T-cell (primary cell): ENCODE measurements around the gene ZNF699. TPM values are rescaled to one million over a fixed set of nuclear protein-coding genes. Genes with fewer than 3 reads are reported as not detected.
"Not testable (repeated sequence)": the region's sequence is repeated elsewhere in the genome, so short reads cannot be mapped to it uniquely, and the experiment has no call there.

ENCODE experiments used
- ATAC-seq, 4 experiments: fragments of 200-7000 bp in 3 of 4; fragments of 150-1000 bp in 1 of 4; cut with Tn5 transposase; replicated peaks in 1 of 4; 1 replicate in 3 of 4; 2 replicates in 1 of 4; pipeline ENCODE4 v1.10.0; 2021; ENCODE audit warnings: moderate library complexity in 3 of 4, mild to moderate bottlenecking in 2 of 4, moderate number of reproducible peaks in 1 of 4
- CTCF ChIA-PET, 2 donors: fragments of 300-600 bp; sonication (Branson Sonifier 250); formaldehyde crosslinking; loops; one replicate each; lab custom pipeline; 2022; ENCODE audit warnings: antibody characterized with exemption in 2 of 2; lab: Charles Lee
- POLR2A ChIA-PET, 2 donors: fragments of 300-600 bp; sonication (Branson Sonifier 250); formaldehyde crosslinking; loops; one replicate each; lab custom pipeline; 2022; ENCODE audit warnings: antibody characterized with exemption in 2 of 2; lab: Charles Lee
- DNase-seq, 35 experiments: peaks; one replicate each; pipeline versions ENCODE4 v3.0.0 to v3.0.0-alpha.2; 2013 to 2023
- H3K27ac ChIP-seq: one replicate; pipeline ENCODE4 v1.5.1; 2013; ENCODE audit warnings: low read length
- H3K27me3 ChIP-seq, 2 experiments: replicated peaks in 1 of 2; 1 replicate in 1 of 2; 2 replicates in 1 of 2; pipeline versions ENCODE4 v1.6.1 to v1.7.0; 2013; ENCODE audit warnings: low read length in 1 of 2, mixed read lengths in 1 of 2; ENCODE audit not compliant: control insufficient read depth in 2 of 2, insufficient read depth in 2 of 2; ENCODE audit errors: extremely low read depth in 1 of 2
- H3K36me3 ChIP-seq, 2 donors: 1 replicate in 1 of 2; 2 replicates in 1 of 2; pipeline versions ENCODE4 v1.6.1 to v1.7.0; 2013; ENCODE audit warnings: low read length in 1 of 2; ENCODE audit not compliant: control insufficient read depth in 2 of 2, insufficient read depth in 1 of 2; ENCODE audit errors: extremely low read depth in 1 of 2
- H3K4me1 ChIP-seq, 2 experiments: 1 replicate in 1 of 2; 2 replicates in 1 of 2; pipeline versions ENCODE4 v1.6.1 to v1.7.0; 2013; ENCODE audit warnings: low read length in 2 of 2, mixed read lengths in 1 of 2; ENCODE audit not compliant: insufficient read depth in 2 of 2, control insufficient read depth in 1 of 2; ENCODE audit errors: extremely low read depth in 1 of 2
- H3K4me3 ChIP-seq, 2 donors: 1 replicate in 1 of 2; 2 replicates in 1 of 2; pipeline versions ENCODE4 v1.5.1 to v1.7.0; 2013; ENCODE audit warnings: mild to moderate bottlenecking in 2 of 2, low read length in 1 of 2, moderate library complexity in 1 of 2; ENCODE audit not compliant: control insufficient read depth in 1 of 2; ENCODE audit errors: extremely low read depth in 1 of 2
- H3K9me3 ChIP-seq: 2 replicates; pipeline ENCODE4 v1.7.0; 2013
- H3K27ac Mint-ChIP-seq, 2 donors: one replicate each; pipeline ENCODE4 v1.8.0; 2020 to 2021; ENCODE audit warnings: mild to moderate bottlenecking in 2 of 2, mixed read lengths in 2 of 2
- H3K27me3 Mint-ChIP-seq, 2 donors: one replicate each; pipeline ENCODE4 v1.8.0; 2021 to 2022; ENCODE audit warnings: mixed read lengths in 2 of 2
- H3K36me3 Mint-ChIP-seq: one replicate; pipeline ENCODE4 v1.8.0; 2021; ENCODE audit warnings: mixed read lengths
- H3K4me1 Mint-ChIP-seq, 3 donors: one replicate each; pipeline ENCODE4 v1.8.0; 2020 to 2022; ENCODE audit warnings: mixed read lengths in 3 of 3, mild to moderate bottlenecking in 1 of 3
- H3K4me3 Mint-ChIP-seq, 3 donors: one replicate each; pipeline ENCODE4 v1.8.0; 2020 to 2022; ENCODE audit warnings: mild to moderate bottlenecking in 3 of 3, mixed read lengths in 3 of 3, moderate library complexity in 3 of 3
- H3K9me3 Mint-ChIP-seq, 3 donors: one replicate each; pipeline ENCODE4 v1.8.0; 2020 to 2022; ENCODE audit warnings: mixed read lengths in 3 of 3
- WGBS: methylation state at CpG from one replicate; pipeline ENCODE4 v1.1.5; 2013; ENCODE audit warnings: missing lambda C conversion rate; ENCODE audit not compliant: insufficient coverage; 5-methylcytosine and 5-hydroxymethylcytosine counted together
- total RNA-seq, 35 experiments: library from RNA in 6 of 35; stranded (reverse) in 6 of 35; fragments of 120-200 nt in 1 of 35; gene quantifications; one replicate each; pipeline versions ENCODE4 v1.2.1 to v1.2.4 and lab custom pipeline; 2013 to 2026

The ZNF699 gene
- total RNA-seq, 5 donors from 2014 or later (not counting 1 experiment from before 2014, with no cell fraction given), result 11.3 to 23.0 (median 17.9) TPM

GRCh38 chr19:9306443-9306842 is 3.2 kb downstream of the ZNF699 start:
- CTCF ChIA-PET, result no interaction called here
- ATAC-seq (no peak), DNase-seq (no peak)
- peaks cover 9 to 17% of the 10 kb centered on the region in 2 experiments for H3K4me1 ChIP-seq
- no peak overlapping the region for H3K4me3 ChIP-seq
- no peak overlapping the region for H3K27ac ChIP-seq
- POLR2A ChIA-PET, result no interaction called here
- Mint-ChIP-seq H3K36me3 (peaks cover 52% of the 10 kb centered on the region), H3K4me3 (no peak overlapping the region), H3K27ac (no peak overlapping the region), H3K4me1 (peaks cover 27 to 37% (median 35%) of the 10 kb centered on the region in 3 donors), H3K9me3 (peaks cover 3 to 19% (median 15%) of the 10 kb centered on the region in 3 donors), H3K27me3 (no peaks in the 10 kb centered on the region)
- H3K36me3 ChIP-seq, result peaks cover 16 to 37% of the 10 kb centered on the region in 2 donors
- no CpG with 5 or more reads among the region's 1 CpG for WGBS
- H3K9me3 ChIP-seq, result peaks cover 3% of the 10 kb centered on the region
- no peaks in the 10 kb centered on the region for H3K27me3 ChIP-seq

GRCh38 chr19:9296336-9296735 is 13.3 kb downstream of the ZNF699 start:
- peaks cover 17 to 67% (median 56%) of the 10 kb centered on the region in 3 donors for H3K9me3 Mint-ChIP-seq
- H3K27me3 Mint-ChIP-seq, result no peaks in the 10 kb centered on the region
- DNase-seq, result no peak
- no peaks in the 10 kb centered on the region for H3K4me1 ChIP-seq
- peaks cover 21 to 60% of the 10 kb centered on the region in 2 donors for H3K36me3 ChIP-seq
- peak overlapping the region in 1 of 2 donors; percentile 25 for H3K4me3 ChIP-seq
- ChIA-PET POLR2A (no interaction called here), CTCF (no interaction called here)
- H3K4me1 Mint-ChIP-seq, result peaks cover 0 to 3% (median 0%) of the 10 kb centered on the region in 3 donors
- peaks cover 52% of the 10 kb centered on the region for H3K9me3 ChIP-seq
- H3K4me3 Mint-ChIP-seq, result no peak overlapping the region
- no peaks in the 10 kb centered on the region for H3K27me3 ChIP-seq
- WGBS, result 80% methylated on average over 1 of the region's 2 CpGs
- no peak for ATAC-seq
- H3K27ac Mint-ChIP-seq, result no peak overlapping the region
- H3K36me3 Mint-ChIP-seq, result peaks cover 86% of the 10 kb centered on the region
- H3K27ac ChIP-seq, result no peak overlapping the region

- Mint-ChIP-seq H3K27ac (no peak overlapping the region), H3K9me3 (peaks cover 10 to 63% (median 49%) of the 10 kb centered on the region in 3 donors), H3K27me3 (no peaks in the 10 kb centered on the region), H3K36me3 (peaks cover 81% of the 10 kb centered on the region), H3K4me1 (peaks cover 0 to 1% (median 0%) of the 10 kb centered on the region in 3 donors), H3K4me3 (no peak overlapping the region)
- ChIA-PET POLR2A (no interaction called here), CTCF (no interaction called here)
- H3K27me3 ChIP-seq, result no peaks in the 10 kb centered on the region
- 100% methylated on average over 1 of the region's 4 CpGs for WGBS
- no peak overlapping the region for H3K27ac ChIP-seq
- DNase-seq, result no peak
- peaks cover 54% of the 10 kb centered on the region for H3K9me3 ChIP-seq
- no peaks in the 10 kb centered on the region for H3K4me1 ChIP-seq
- ATAC-seq, result no peak
- H3K4me3 ChIP-seq, result peak overlapping the region in 1 of 2 donors; percentile 15
- peaks cover 20 to 51% of the 10 kb centered on the region in 2 donors for H3K36me3 ChIP-seq
Observed at GRCh38 chr19:9295411-9295849, 14.2 kb downstream of the ZNF699 start.

- WGBS, result no CpG with 5 or more reads among the region's 2 CpGs
- DNase-seq (no peak), ATAC-seq (no peak)
- no peaks in the 10 kb centered on the region for H3K27me3 Mint-ChIP-seq
- ChIA-PET POLR2A (no interaction called here), CTCF (no interaction called here)
- H3K4me3 Mint-ChIP-seq, result no peak overlapping the region
- H3K9me3 ChIP-seq, result peaks cover 28% of the 10 kb centered on the region
- no peak overlapping the region for H3K27ac ChIP-seq
- no peak overlapping the region for H3K27ac Mint-ChIP-seq
- H3K27me3 ChIP-seq, result no peaks in the 10 kb centered on the region
- H3K4me1 Mint-ChIP-seq, result peaks cover 0 to 2% (median 0%) of the 10 kb centered on the region in 3 donors
- H3K4me3 ChIP-seq, result no peak overlapping the region
- peaks cover 51% of the 10 kb centered on the region for H3K36me3 Mint-ChIP-seq
- peaks cover 6% of the 10 kb centered on the region in 2 donors for H3K36me3 ChIP-seq
- no peaks in the 10 kb centered on the region for H3K4me1 ChIP-seq
- H3K9me3 Mint-ChIP-seq, result peaks cover 10 to 51% (median 36%) of the 10 kb centered on the region in 3 donors
Observed at GRCh38 chr19:9289231-9289884, 20.3 kb downstream of the ZNF699 start.

GRCh38 chr19:9283485-9283884 is 26.2 kb downstream of the ZNF699 start:
- POLR2A ChIA-PET, H3K27ac ChIP-seq, H3K4me1 Mint-ChIP-seq, H3K9me3 ChIP-seq, H3K4me1 ChIP-seq, CTCF ChIA-PET, H3K36me3 ChIP-seq: not testable (repeated sequence)
- H3K27me3 Mint-ChIP-seq, result peaks cover 5 to 11% of the 10 kb centered on the region in 2 donors
- peaks cover 0 to 13% of the 10 kb centered on the region in 2 experiments for H3K27me3 ChIP-seq
- peak in 1 of 4 experiments; percentile 44 for ATAC-seq
- whole genome bisulfite sequencing, result 32% methylated on average over 23 of the region's 38 CpGs
- DNase-seq, result peak in 19 of 35 experiments; percentile 2 to 44 (median 23)
- peak overlapping the region in 1 of 2 donors; percentile 44 for H3K27ac Mint-ChIP-seq
- peak overlapping the region; percentile 4 to 21 for H3K4me3 ChIP-seq
- H3K36me3 Mint-ChIP-seq, result peaks cover 13% of the 10 kb centered on the region
- H3K9me3 Mint-ChIP-seq, result peaks cover 20 to 44% (median 24%) of the 10 kb centered on the region in 3 donors
- H3K4me3 Mint-ChIP-seq, result peak overlapping the region; percentile 42 to 71 (median 52)

- Mint-ChIP-seq H3K36me3 (no peaks in the 10 kb centered on the region), H3K27me3 (peaks cover 3 to 28% of the 10 kb centered on the region in 2 donors), H3K27ac (no peak overlapping the region), H3K9me3 (peaks cover 3 to 10% (median 4%) of the 10 kb centered on the region in 3 donors), H3K4me3 (no peak overlapping the region), H3K4me1 (no peaks in the 10 kb centered on the region)
- Histone ChIP-seq H3K27ac (no peak overlapping the region), H3K9me3 (peaks cover 5% of the 10 kb centered on the region), H3K4me3 (no peak overlapping the region), H3K36me3 (no peaks in the 10 kb centered on the region), H3K4me1 (no peaks in the 10 kb centered on the region), H3K27me3 (peaks cover 0 to 8% of the 10 kb centered on the region in 2 experiments)
- DNase-seq (no peak), ATAC-seq (no peak)
- ChIA-PET POLR2A (no interaction called here), CTCF (no interaction called here)
- 76% methylated on average over 5 of the region's 5 CpGs for WGBS
Observed at GRCh38 chr19:9251236-9251635, 58.4 kb downstream of the ZNF699 start.
